ENCODE data around the gene CES5A.
"Not testable (repeated sequence)": the region's sequence is repeated elsewhere in the genome, so short reads cannot be mapped to it uniquely, and the experiment has no call there.

Gene CES5A

GRCh38 chr16:55875273-55875672 lies at the start of gene CES5A:
Gene CES5A, minus strand, starts transcription at chr16:55875373. Its CDS starts 152 bp downstream, at chr16:55875221.
- no peak for ATAC-seq

- ATAC-seq: no peak
Observed at GRCh38 chr16:55922662-55923061, 47.5 kb upstream of the CES5A start.

- ATAC-seq: no peak
Observed at GRCh38 chr16:55917373-55918160, 42.4 kb upstream of the CES5A start.

GRCh38 chr16:55915096-55915827 lies 40.1 kb upstream of the CES5A start:
- no peak for ATAC-seq

- no peak for ATAC-seq
Observed at GRCh38 chr16:55914383-55914782, 39.2 kb upstream of the CES5A start.

- no peak for ATAC-seq
Observed at GRCh38 chr16:55913716-55914115, 38.5 kb upstream of the CES5A start.

GRCh38 chr16:55913121-55913520 lies 37.9 kb upstream of the CES5A start:
- ATAC-seq: not testable (repeated sequence)

GRCh38 chr16:55912022-55912421 lies 36.8 kb upstream of the CES5A start:
- ATAC-seq: no peak

- no peak for ATAC-seq
Observed at GRCh38 chr16:55911616-55912015, 36.4 kb upstream of the CES5A start.

- no peak for ATAC-seq
Observed at GRCh38 chr16:55909876-55910275, 34.7 kb upstream of the CES5A start.

- no peak for ATAC-seq
Observed at GRCh38 chr16:55908641-55909040, 33.5 kb upstream of the CES5A start.

- ATAC-seq: no peak
Observed at GRCh38 chr16:55907661-55908060, 32.5 kb upstream of the CES5A start.

GRCh38 chr16:55906123-55906522 lies 30.9 kb upstream of the CES5A start:
- no peak for ATAC-seq

- ATAC-seq: no peak
Observed at GRCh38 chr16:55905651-55906050, 30.5 kb upstream of the CES5A start.

GRCh38 chr16:55901566-55902217 lies 26.5 kb upstream of the CES5A start:
- ATAC-seq: no peak

- ATAC-seq: peak in 1 of 2 donors; percentile 17
Observed at GRCh38 chr16:55900616-55901393, 25.6 kb upstream of the CES5A start.

GRCh38 chr16:55899857-55900256 lies 24.7 kb upstream of the CES5A start:
- ATAC-seq: no peak

- ATAC-seq: no peak
Observed at GRCh38 chr16:55898592-55898991, 23.4 kb upstream of the CES5A start.

- ATAC-seq: no peak
Observed at GRCh38 chr16:55892821-55893220, 17.6 kb upstream of the CES5A start.

GRCh38 chr16:55889518-55889917 lies 14.3 kb upstream of the CES5A start:
- no peak for ATAC-seq

GRCh38 chr16:55888546-55888945 lies 13.4 kb upstream of the CES5A start:
- no peak for ATAC-seq

GRCh38 chr16:55876854-55877253 lies 1.7 kb upstream of the CES5A start:
- ATAC-seq: no peak

- no peak for ATAC-seq
Observed at GRCh38 chr16:55873122-55873521, 2.1 kb downstream of the CES5A start.

Measured in activated CD4-positive, CD25-positive, alpha-beta regulatory T cell treated with anti-CD3 and anti-CD28 coated beads, Interleukin-2, amount 50 U/mL, for 24 hours (primary cell).